ENCODE measurements around the gene MYO1E. TPM values are rescaled to one million over a fixed set of nuclear protein-coding genes. Genes with fewer than 3 reads are reported as not detected.

MYO1E gene
- total RNA-seq, 4 donors from 2014 or later = 55.7 to 147 (median 68.5) TPM

GRCh38 chr15:59094077-59094476, 278.6 kb downstream of the MYO1E start:
- H3K27me3 ChIP-seq = no peaks in the 10 kb centered on the region
- no peak for DNase-seq (ENCODE audit: low spot score in 2 of 2)
- H3K27ac ChIP-seq = no peak overlapping the region
- TF ChIP-seq, protein P1, sequence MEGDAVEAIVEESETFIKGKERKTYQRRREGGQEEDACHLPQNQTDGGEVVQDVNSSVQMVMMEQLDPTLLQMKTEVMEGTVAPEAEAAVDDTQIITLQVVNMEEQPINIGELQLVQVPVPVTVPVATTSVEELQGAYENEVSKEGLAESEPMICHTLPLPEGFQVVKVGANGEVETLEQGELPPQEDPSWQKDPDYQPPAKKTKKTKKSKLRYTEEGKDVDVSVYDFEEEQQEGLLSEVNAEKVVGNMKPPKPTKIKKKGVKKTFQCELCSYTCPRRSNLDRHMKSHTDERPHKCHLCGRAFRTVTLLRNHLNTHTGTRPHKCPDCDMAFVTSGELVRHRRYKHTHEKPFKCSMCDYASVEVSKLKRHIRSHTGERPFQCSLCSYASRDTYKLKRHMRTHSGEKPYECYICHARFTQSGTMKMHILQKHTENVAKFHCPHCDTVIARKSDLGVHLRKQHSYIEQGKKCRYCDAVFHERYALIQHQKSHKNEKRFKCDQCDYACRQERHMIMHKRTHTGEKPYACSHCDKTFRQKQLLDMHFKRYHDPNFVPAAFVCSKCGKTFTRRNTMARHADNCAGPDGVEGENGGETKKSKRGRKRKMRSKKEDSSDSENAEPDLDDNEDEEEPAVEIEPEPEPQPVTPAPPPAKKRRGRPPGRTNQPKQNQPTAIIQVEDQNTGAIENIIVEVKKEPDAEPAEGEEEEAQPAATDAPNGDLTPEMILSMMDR (IDR thresholded peaks at IDR 0.05) = no peak
- no peak for TF ChIP-seq POLR2A (IDR thresholded peaks at IDR 0.05)
- TF ChIP-seq EP300 (IDR thresholded peaks at IDR 0.05) = no peak
- no peaks in the 10 kb centered on the region for H3K4me1 ChIP-seq
- H3K4me3 ChIP-seq = no peak overlapping the region
- 97 to 100% methylated on average over 1 of the region's 1 CpG for WGBS, 2 donors
- H3K36me3 ChIP-seq = peaks cover 0 to 88% (median 5%) of the 10 kb centered on the region in 3 donors
- H3K9me3 ChIP-seq = no peaks in the 10 kb centered on the region

GRCh38 chr15:59087731-59088130, 284.9 kb downstream of the MYO1E start:
- Histone ChIP-seq H3K4me3 (no peak overlapping the region), H3K9me3 (no peaks in the 10 kb centered on the region), H3K27me3 (no peaks in the 10 kb centered on the region), H3K27ac (no peak overlapping the region), H3K36me3 (peaks cover 0 to 80% (median 5%) of the 10 kb centered on the region in 3 donors), H3K4me1 (no peaks in the 10 kb centered on the region)
- no peak for DNase-seq (ENCODE audit: low spot score in 2 of 2)
- TF ChIP-seq EP300 (IDR thresholded peaks at IDR 0.05) = no peak
- TF ChIP-seq POLR2A (IDR thresholded peaks at IDR 0.05) = no peak
- TF ChIP-seq, protein P1 (IDR thresholded peaks at IDR 0.05) = no peak
- 93 to 95% methylated on average over 2 of the region's 2 CpGs for WGBS, 2 donors

Small RNA genes within 50 kb of the gene (small RNA-seq; reads per million reads assigned to genes)
- gene MIR2116 (1.3 reads per million, percentile 37 among the genes with 10 or more reads in this experiment), gene RF00019 (not detected), gene RNU4-80P (not detected), gene RNU6-212P (not detected)

Other genes starting within 250 kb of the MYO1E start
- gene LDHAL6B, start 166.0 kb downstream of the MYO1E start, total RNA-seq = not detected
- 10 to 100 TPM in 2 of 4 donors, 1 to 10 TPM in 2; 1.8 to 15.5 (median 7.9) TPM for gene FAM81A, start 65.3 kb upstream of the MYO1E start, total RNA-seq
- gene GCNT3, start 238.9 kb upstream of the MYO1E start, total RNA-seq = not detected